A549 treated with RU486 at 1 μM for 4 hours (cell line): ENCODE measurements around the gene SH2D2A. TPM values are rescaled to one million over a fixed set of nuclear protein-coding genes. Genes with fewer than 3 reads are reported as not detected.

ENCODE experiments used
- total RNA-seq: library from RNA; stranded (reverse); fragments of 200-300 nt; extraction: Qiagen RNA extraction; gene quantifications from 5 replicates; pipeline ENCODE4 v1.2.3, GENCODE V29; 2022; ENCODE audit warnings: low read depth

SH2D2A gene
- 2.1 to 5.6 TPM (median 3.6 TPM) in 5 replicates for total RNA-seq

GRCh38 chr1:156816561-156817328 lies at the start of gene SH2D2A:
Gene SH2D2A, minus strand, starts transcription at chr1:156816848. Its CDS starts 140 bp downstream, at chr1:156816708.

GRCh38 chr1:156860628-156861423 lies 44.2 kb upstream of the SH2D2A start, which contains the start of gene NTRK1:
Gene NTRK1, plus strand, starts transcription at chr1:156860865. Its CDS starts 70 bp downstream, at chr1:156860935.

GRCh38 chr1:156858959-156859522 lies 42.4 kb upstream of the SH2D2A start, which contains the start of gene INSRR:
Gene INSRR, minus strand, starts transcription at chr1:156859117. Its CDS starts 496 bp downstream, at chr1:156858621.

GRCh38 chr1:156767101-156767878 lies 49.4 kb downstream of the SH2D2A start, which contains the start of gene PRCC:
Gene PRCC, plus strand, starts transcription at chr1:156767535. Its CDS starts 237 bp downstream, at chr1:156767772.

Other genes starting within 250 kb of the SH2D2A start
- 11.6 to 18.6 TPM (median 15.8 TPM) in 5 replicates for gene IQGAP3, start 244.3 kb downstream of the SH2D2A start, total RNA-seq
- gene TTC24, start 237.1 kb downstream of the SH2D2A start, total RNA-seq = not detected in 5 replicates
- gene NAXE, start 225.1 kb downstream of the SH2D2A start, total RNA-seq = 136 to 185 TPM (median 163 TPM) in 5 replicates
- 65.4 to 96.3 TPM (median 74.7 TPM) in 5 replicates for gene GPATCH4, start 215.4 kb downstream of the SH2D2A start, total RNA-seq
- 0.13 to 0.14 TPM in 2 of 5 replicates, not detected in the others for gene HAPLN2, start 197.4 kb downstream of the SH2D2A start, total RNA-seq
- gene BCAN, start 174.7 kb downstream of the SH2D2A start, total RNA-seq = 0.06 TPM in 1 of 5 replicates, not detected in the others
- gene NES, start 139.4 kb downstream of the SH2D2A start, total RNA-seq = 1.2 to 1.7 TPM (median 1.3 TPM) in 5 replicates
- 11.5 to 19.1 TPM (median 11.6 TPM) in 5 replicates for gene CRABP2, start 111.3 kb downstream of the SH2D2A start, total RNA-seq
- gene METTL25B, start 88.4 kb downstream of the SH2D2A start, total RNA-seq = 19.5 to 25.1 TPM (median 23.8 TPM) in 5 replicates
- gene ISG20L2, start 88.1 kb downstream of the SH2D2A start, total RNA-seq = 46.4 to 55.1 TPM (median 48.6 TPM) in 5 replicates
- gene MRPL24, start 75.8 kb downstream of the SH2D2A start, total RNA-seq = 175 to 219 TPM (median 189 TPM) in 5 replicates
- gene HDGF, start 65.2 kb downstream of the SH2D2A start, total RNA-seq = 455 to 489 TPM (median 463 TPM) in 5 replicates
- 67.6 to 90.1 TPM (median 73.5 TPM) in 5 replicates for gene PRCC, start 49.3 kb downstream of the SH2D2A start, total RNA-seq
- gene INSRR, start 42.3 kb upstream of the SH2D2A start, total RNA-seq = not detected in 5 replicates
- gene NTRK1, start 44.0 kb upstream of the SH2D2A start, total RNA-seq = 0.06 to 0.24 TPM (median 0.16 TPM) in 4 of 5 replicates, not detected in the other
- gene PEAR1, start 76.9 kb upstream of the SH2D2A start, total RNA-seq = 7.5 to 10.1 TPM (median 8.6 TPM) in 5 replicates
- gene LRRC71, start 103.8 kb upstream of the SH2D2A start, total RNA-seq = 0.13 to 0.48 TPM (median 0.22 TPM) in 5 replicates
- gene ARHGEF11, start 228.9 kb upstream of the SH2D2A start, total RNA-seq = 17.1 to 19.2 TPM (median 19.0 TPM) in 5 replicates